Tibial nerve (tissue), 3 donors: ENCODE measurements around the gene TRMU.

ENCODE experiments used
- POLR2A ChIP-seq, 2 donors: fragments of 450-650 bp; IDR thresholded peaks; one replicate each; pipeline ENCODE4 v1.6.1; 2017; ENCODE audit warnings: antibody characterized with exemption in 2 of 2, mild to moderate bottlenecking in 2 of 2, moderate library complexity in 2 of 2
- TF ChIP-seq, protein P1 (sequence below), 5 experiments: fragments of 200-600 bp in 3 of 5; fragments of 450-650 bp in 2 of 5; sonication (generic) in 3 of 5; IDR thresholded peaks; one replicate each; pipeline ENCODE4 v1.5.1; 2016 to 2019; ENCODE audit warnings: antibody characterized with exemption in 5 of 5, mild to moderate bottlenecking in 3 of 5, moderate library complexity in 2 of 5

DNA sequence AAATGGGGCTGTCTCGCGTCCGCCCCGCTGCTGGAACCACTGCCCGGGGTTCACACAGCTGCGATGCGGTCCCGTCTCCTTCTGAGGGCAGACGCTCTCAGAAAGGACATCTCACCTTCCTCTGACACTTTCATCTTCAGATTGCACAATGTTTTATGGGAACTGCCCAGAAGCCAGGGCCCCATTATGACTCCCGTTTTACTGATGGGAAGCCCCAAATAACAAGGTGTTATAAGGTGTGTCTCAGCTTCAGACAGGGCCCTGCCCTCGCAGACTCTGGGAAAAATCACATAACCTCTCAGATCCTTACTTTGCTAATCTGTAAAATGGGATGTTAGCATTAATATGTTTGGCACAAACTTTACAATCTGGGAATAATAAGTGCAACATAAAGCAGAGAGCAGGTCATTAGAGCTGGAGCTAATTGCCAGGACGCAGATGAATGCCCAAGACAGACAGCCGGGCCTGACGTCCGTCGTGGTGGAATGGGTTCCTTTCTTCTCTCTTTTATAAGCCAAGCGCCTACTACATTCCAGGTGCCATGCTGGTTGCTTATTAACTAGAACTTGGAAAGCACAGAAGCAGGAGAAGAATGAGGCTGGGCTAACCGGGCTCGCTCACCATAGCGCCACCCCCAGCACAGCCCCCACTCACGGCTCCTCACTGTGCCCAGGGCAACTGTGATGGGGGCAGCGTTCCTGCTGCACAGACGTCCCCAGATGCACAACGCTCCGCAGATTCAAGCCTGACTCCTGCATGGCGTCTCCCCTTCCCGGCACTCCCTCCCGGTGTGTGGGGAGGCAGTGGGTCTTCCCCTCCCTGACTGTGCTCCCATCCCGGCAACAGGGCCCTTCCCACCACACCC, 43.8 kb downstream of the TRMU start:
- TF ChIP-seq POLR2A (IDR thresholded peaks at IDR 0.05), result no peak
- TF ChIP-seq, protein P1, sequence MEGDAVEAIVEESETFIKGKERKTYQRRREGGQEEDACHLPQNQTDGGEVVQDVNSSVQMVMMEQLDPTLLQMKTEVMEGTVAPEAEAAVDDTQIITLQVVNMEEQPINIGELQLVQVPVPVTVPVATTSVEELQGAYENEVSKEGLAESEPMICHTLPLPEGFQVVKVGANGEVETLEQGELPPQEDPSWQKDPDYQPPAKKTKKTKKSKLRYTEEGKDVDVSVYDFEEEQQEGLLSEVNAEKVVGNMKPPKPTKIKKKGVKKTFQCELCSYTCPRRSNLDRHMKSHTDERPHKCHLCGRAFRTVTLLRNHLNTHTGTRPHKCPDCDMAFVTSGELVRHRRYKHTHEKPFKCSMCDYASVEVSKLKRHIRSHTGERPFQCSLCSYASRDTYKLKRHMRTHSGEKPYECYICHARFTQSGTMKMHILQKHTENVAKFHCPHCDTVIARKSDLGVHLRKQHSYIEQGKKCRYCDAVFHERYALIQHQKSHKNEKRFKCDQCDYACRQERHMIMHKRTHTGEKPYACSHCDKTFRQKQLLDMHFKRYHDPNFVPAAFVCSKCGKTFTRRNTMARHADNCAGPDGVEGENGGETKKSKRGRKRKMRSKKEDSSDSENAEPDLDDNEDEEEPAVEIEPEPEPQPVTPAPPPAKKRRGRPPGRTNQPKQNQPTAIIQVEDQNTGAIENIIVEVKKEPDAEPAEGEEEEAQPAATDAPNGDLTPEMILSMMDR (IDR thresholded peaks at IDR 0.05), result no peak
